Inflammatory macrophage (primary cell): ENCODE results near the gene LAMC3.

Experiments
- DNase-seq, 2 donors: peaks; one replicate each; pipeline ENCODE4 v3.0.0-alpha.2; 2020 to 2022

Gene LAMC3

GRCh38 chr9:130979591-130980385 is 29.2 kb upstream of the LAMC3 start:
- no peak for DNase-seq

- DNase-seq: no peak
These were observed 28.4 kb upstream of the LAMC3 start for GRCh38 chr9:130980526-130980925.

- peak in 1 of 2 donors; percentile 4 for DNase-seq
These were observed 27.8 kb upstream of the LAMC3 start for GRCh38 chr9:130981002-130981755.

- no peak for DNase-seq
These were observed 27.2 kb upstream of the LAMC3 start for GRCh38 chr9:130981756-130982137.

GRCh38 chr9:130982636-130983358 is 26.2 kb upstream of the LAMC3 start:
- no peak for DNase-seq

- DNase-seq: no peak
These were observed 25.7 kb upstream of the LAMC3 start for GRCh38 chr9:130983359-130983670.

GRCh38 chr9:130983970-130984369 is 25.0 kb upstream of the LAMC3 start:
- DNase-seq: no peak

- DNase-seq: no peak
These were observed 24.5 kb upstream of the LAMC3 start for GRCh38 chr9:130984521-130984920.

GRCh38 chr9:130985029-130985428 is 23.9 kb upstream of the LAMC3 start:
- DNase-seq: no peak

GRCh38 chr9:130985606-130986162 is 23.3 kb upstream of the LAMC3 start:
- DNase-seq: no peak

- no peak for DNase-seq
These were observed 22.5 kb upstream of the LAMC3 start for GRCh38 chr9:130986356-130986965.

GRCh38 chr9:130987054-130987453 is 21.9 kb upstream of the LAMC3 start:
- no peak for DNase-seq

GRCh38 chr9:130987738-130988399 is 21.1 kb upstream of the LAMC3 start:
- DNase-seq: no peak

GRCh38 chr9:130988400-130988747 is 20.6 kb upstream of the LAMC3 start:
- DNase-seq: no peak

- DNase-seq: no peak
These were observed 20.1 kb upstream of the LAMC3 start for GRCh38 chr9:130988905-130989304.

GRCh38 chr9:130989391-130989790 is 19.6 kb upstream of the LAMC3 start:
- DNase-seq: no peak

GRCh38 chr9:130989891-130990290 is 19.1 kb upstream of the LAMC3 start:
- DNase-seq: no peak

GRCh38 chr9:130990306-130990977 is 18.5 kb upstream of the LAMC3 start:
- DNase-seq: no peak

- no peak for DNase-seq
These were observed 17.8 kb upstream of the LAMC3 start for GRCh38 chr9:130990978-130991777.

GRCh38 chr9:130991778-130992681 is 16.9 kb upstream of the LAMC3 start:
- DNase-seq: peak; percentile 6 to 20
